ENCODE data around the gene KCTD15. TPM values are rescaled to one million over a fixed set of nuclear protein-coding genes. Genes with fewer than 3 reads are reported as not detected.

KCTD15 gene
- total RNA-seq, 4 donors from 2014 or later = 6.7 to 51.0 (median 22.1) TPM

DNA sequence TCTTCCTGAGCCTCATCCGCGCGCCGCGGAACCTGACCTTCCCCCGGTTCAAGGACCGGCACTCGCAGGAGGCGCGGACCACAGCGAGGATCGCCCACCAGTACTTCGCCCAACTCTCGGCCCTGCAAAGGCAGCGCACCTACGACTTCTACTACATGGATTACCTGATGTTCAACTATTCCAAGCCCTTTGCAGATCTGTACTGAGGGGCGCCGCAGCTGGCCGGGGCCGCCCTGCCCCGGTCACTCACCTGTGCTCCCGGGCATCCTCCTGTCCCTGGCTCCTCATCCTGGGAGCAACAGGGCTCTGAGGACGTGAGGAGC lies 23.9 kb upstream of the KCTD15 start:
- 93 to 98% methylated on average over 22 to 23 of the region's 23 CpGs for WGBS, 2 donors
- Histone ChIP-seq H3K27ac (no peak overlapping the region), H3K4me3 (no peak overlapping the region), H3K27me3 (peaks cover 0 to 43% of the 10 kb centered on the region in 2 donors), H3K4me1 (peaks cover 0 to 4% (median 0%) of the 10 kb centered on the region in 4 donors), H3K9me3 (no peaks in the 10 kb centered on the region), H3K36me3 (no peaks in the 10 kb centered on the region)
- DNase-seq (ENCODE audit: low spot score in 2 of 2) = no peak
- TF ChIP-seq POLR2A (IDR thresholded peaks at IDR 0.05) (no peak), EP300 (IDR thresholded peaks at IDR 0.05) (no peak)
- TF ChIP-seq, protein P1, sequence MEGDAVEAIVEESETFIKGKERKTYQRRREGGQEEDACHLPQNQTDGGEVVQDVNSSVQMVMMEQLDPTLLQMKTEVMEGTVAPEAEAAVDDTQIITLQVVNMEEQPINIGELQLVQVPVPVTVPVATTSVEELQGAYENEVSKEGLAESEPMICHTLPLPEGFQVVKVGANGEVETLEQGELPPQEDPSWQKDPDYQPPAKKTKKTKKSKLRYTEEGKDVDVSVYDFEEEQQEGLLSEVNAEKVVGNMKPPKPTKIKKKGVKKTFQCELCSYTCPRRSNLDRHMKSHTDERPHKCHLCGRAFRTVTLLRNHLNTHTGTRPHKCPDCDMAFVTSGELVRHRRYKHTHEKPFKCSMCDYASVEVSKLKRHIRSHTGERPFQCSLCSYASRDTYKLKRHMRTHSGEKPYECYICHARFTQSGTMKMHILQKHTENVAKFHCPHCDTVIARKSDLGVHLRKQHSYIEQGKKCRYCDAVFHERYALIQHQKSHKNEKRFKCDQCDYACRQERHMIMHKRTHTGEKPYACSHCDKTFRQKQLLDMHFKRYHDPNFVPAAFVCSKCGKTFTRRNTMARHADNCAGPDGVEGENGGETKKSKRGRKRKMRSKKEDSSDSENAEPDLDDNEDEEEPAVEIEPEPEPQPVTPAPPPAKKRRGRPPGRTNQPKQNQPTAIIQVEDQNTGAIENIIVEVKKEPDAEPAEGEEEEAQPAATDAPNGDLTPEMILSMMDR (IDR thresholded peaks at IDR 0.05) = no peak

DNA sequence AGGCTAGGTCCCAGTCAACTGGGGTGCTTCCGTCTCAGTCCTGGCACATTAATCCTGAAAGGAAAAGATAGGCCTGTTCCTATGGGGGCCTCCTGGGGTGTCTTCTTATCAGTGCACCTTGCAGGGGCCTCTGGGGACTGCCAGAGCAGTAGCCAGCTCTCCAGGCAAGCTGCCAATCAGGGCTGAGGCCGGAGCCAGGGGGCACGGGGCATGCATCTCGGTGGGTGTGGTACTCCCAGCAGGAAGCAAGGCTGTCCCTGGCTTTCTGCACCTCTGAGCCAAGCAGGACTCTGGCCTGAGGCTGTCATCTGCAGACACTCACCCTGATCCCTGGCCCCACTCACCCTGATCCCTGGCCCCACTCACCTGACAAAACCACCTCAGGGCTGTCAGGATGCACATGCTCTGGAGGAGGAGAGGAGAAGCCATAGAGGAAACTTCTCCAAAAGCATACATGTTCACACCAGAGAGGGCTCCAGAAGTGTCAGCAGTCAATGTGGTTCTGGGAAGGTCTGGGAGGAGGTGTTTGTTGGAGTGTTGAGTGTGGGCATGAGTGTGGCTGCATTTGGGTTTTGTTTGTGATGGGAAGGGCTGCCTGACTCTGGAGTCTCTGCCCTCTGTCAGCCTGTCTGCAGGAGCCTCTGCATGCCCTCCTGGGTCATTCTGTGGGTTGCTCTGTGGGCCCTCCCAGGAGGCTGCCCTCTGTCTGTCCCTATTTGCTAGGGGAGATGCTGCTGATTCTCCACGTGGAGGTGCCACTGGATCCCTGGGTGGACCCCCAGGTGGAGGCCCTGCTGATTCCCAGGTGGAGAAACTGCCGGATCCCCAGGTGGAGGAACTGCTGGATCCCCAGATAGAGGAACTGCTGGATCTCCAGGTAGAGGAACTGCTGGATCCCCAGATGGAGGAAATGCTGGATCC lies 22.7 kb upstream of the KCTD15 start:
- TF ChIP-seq EP300 (IDR thresholded peaks at IDR 0.05) (no peak), POLR2A (IDR thresholded peaks at IDR 0.05) (no peak)
- TF ChIP-seq, protein P1 (IDR thresholded peaks at IDR 0.05) = no peak
- 32 to 81% methylated on average over 3 to 5 of the region's 6 CpGs for WGBS, 2 donors

DNA sequence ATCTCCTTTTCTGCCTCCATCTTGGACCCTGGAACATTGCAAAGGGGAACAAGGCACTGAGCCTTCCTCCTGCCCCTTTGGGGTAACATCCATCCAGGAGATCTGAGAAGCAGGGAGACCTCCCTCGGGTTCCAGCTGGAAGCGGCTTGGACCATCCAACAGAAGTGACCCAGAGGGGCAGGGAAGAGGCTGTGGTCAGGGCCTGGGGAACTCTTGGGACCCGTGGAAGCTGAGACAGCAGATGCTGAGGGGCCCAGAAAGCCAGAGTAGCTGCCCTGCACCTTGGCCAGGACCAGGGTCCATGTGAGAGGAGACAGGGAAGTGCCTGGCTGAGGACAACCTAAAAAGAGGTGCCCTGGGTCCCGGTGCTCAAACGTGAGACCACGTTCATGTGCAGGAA lies 21.9 kb upstream of the KCTD15 start:
- TF ChIP-seq POLR2A (IDR thresholded peaks at IDR 0.05) (no peak), EP300 (IDR thresholded peaks at IDR 0.05) (no peak)
- TF ChIP-seq, protein P1 (IDR thresholded peaks at IDR 0.05) = no peak
- H3K27me3 ChIP-seq = peaks cover 0 to 52% of the 10 kb centered on the region in 2 donors
- 70 to 82% methylated on average over 6 of the region's 6 CpGs for WGBS, 2 donors
- peaks cover 0 to 14% (median 2%) of the 10 kb centered on the region in 4 donors for H3K4me1 ChIP-seq
- no peaks in the 10 kb centered on the region for H3K9me3 ChIP-seq
- H3K36me3 ChIP-seq = no peaks in the 10 kb centered on the region
- H3K4me3 ChIP-seq = no peak overlapping the region
- no peak for DNase-seq (ENCODE audit: low spot score in 2 of 2)
- H3K27ac ChIP-seq = no peak overlapping the region

More for the DNA sequence above, 22.7 kb upstream of the KCTD15 start:
- H3K4me1 ChIP-seq = peaks cover 0 to 14% (median 2%) of the 10 kb centered on the region in 4 donors
- peaks cover 0 to 52% of the 10 kb centered on the region in 2 donors for H3K27me3 ChIP-seq
- DNase-seq (ENCODE audit: low spot score in 2 of 2) = no peak
- H3K27ac ChIP-seq = no peak overlapping the region
- H3K36me3 ChIP-seq = no peaks in the 10 kb centered on the region
- no peaks in the 10 kb centered on the region for H3K9me3 ChIP-seq
- no peak overlapping the region for H3K4me3 ChIP-seq

DNA sequence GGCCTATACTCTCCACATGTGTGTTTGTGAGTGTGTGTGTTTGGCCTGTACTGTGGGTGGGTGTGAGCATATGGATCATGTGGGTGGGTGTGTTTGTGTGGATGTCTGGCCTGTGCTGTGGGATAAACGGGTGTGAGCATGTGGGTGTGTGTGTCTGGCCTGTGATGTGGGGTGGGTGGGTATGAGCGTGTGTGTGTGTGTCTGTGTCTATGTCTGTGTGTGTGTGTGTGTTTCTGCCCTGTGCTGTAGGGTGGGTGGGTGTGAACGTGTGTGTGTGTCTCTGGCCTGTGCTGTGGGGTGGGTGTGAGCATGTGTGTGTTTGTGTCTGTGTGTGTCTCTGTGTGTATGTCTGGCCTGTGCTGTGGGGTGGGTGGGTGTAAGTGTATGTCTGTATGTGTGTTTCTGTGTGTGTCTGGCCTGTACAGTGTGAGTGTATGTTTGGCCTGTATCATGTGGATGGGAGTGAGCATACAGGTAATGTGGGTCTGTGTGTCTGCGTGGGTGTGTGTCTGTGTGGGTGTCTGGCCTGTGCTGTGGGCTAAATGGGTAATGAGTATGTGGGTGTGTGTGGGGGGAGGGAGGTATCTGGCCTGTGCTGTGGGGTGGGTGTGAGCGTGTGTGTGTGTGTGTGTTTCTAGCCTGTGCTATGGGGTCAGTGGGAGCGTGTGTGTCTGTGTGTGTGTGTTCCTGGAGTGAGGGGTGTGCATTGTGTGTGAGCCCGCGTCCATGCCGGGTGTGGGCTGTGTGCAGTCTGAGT lies 20.8 kb upstream of the KCTD15 start:
- Histone ChIP-seq H3K9me3 (no peaks in the 10 kb centered on the region), H3K27me3 (peaks cover 0 to 53% of the 10 kb centered on the region in 2 donors), H3K4me3 (no peak overlapping the region), H3K36me3 (no peaks in the 10 kb centered on the region), H3K27ac (no peak overlapping the region), H3K4me1 (peaks cover 0 to 14% (median 2%) of the 10 kb centered on the region in 4 donors)
- 66 to 74% methylated on average over 8 to 9 of the region's 9 CpGs for WGBS, 2 donors
- no peak for DNase-seq (ENCODE audit: low spot score in 2 of 2)
- TF ChIP-seq, protein P1 (IDR thresholded peaks at IDR 0.05) = no peak
- TF ChIP-seq POLR2A (IDR thresholded peaks at IDR 0.05) = no peak
- no peak for TF ChIP-seq EP300 (IDR thresholded peaks at IDR 0.05)

DNA sequence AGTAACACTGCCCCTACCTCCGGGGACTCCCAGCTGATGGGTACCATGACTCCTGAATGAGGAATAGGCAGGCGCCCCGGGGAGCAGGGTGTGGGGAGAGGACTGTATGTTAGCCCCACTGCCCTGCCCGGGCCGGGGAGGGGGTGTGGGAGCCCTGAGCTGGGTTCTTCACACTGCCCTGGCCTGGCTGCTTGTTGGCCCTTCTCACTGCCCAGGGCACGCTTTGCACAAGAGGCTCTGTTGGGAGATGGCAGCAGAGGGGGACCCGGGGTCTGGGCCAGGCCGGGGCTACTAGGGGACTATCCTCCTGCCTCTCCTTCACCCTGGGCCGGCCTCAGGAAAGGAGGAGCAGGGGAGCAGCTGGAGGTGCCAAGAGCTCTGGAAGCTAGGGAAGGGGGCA lies 19.3 kb upstream of the KCTD15 start:
- TF ChIP-seq, protein P1 (IDR thresholded peaks at IDR 0.05) = no peak
- TF ChIP-seq EP300 (IDR thresholded peaks at IDR 0.05) = no peak
- no peak for TF ChIP-seq POLR2A (IDR thresholded peaks at IDR 0.05)
- 79 to 89% methylated on average over 4 to 8 of the region's 9 CpGs for WGBS, 2 donors
- Histone ChIP-seq H3K27me3 (peaks cover 0 to 47% of the 10 kb centered on the region in 2 donors), H3K27ac (no peak overlapping the region), H3K36me3 (no peaks in the 10 kb centered on the region), H3K9me3 (no peaks in the 10 kb centered on the region), H3K4me1 (peaks cover 0 to 14% (median 2%) of the 10 kb centered on the region in 4 donors), H3K4me3 (no peak overlapping the region)
- no peak for DNase-seq (ENCODE audit: low spot score in 2 of 2)

Measured in tibial nerve (tissue), 4 donors.